ENCODE measurements around the gene PBX2. TPM values are rescaled to one million over a fixed set of nuclear protein-coding genes. Genes with fewer than 3 reads are reported as not detected.

Gene PBX2
- total and polyA plus RNA-seq, 10 of the 15 experiments (the other 5 are each of a cell fraction or from before 2014, with no cell fraction given) = 0.84 to 66.5 (median 20.6) TPM

DNA sequence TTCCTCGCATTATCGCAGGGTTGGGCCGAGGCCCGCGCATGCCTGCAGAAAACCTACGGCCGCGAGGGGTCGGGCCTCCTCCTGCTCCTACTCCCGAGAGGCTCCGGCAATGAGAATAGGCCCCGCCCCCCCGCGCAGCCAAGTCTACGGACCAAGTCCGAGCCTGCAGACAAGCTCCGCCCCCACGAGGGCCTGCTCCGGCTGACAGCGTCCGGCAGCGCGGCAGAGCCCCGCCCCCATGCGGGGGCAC, 5.6 kb upstream of the PBX2 start:
- POLR2A ChIA-PET = interaction anchor here (0.6 to 2.6 kb wide), 23 partner anchors 11 to 1351 kb away, joined by 3 to 51 read pairs (median 3); partner anchors contain the start of genes AGPAT1, ATF6B, EGFL8 and FKBPL
- Histone ChIP-seq H3K79me2 (ENCODE audit: control insufficient read depth, insufficient read depth, low read length) (peaks cover 30% of the 10 kb centered on the region), H3K36me3 (ENCODE audit: control insufficient read depth in 2 of 2, insufficient read depth in 2 of 2, low read length in 1 of 2) (no peaks in the 10 kb centered on the region; a peak in 1 of 4 replicates), H3K9ac (ENCODE audit: control insufficient read depth, insufficient read depth, low read length) (peak overlapping the region; percentile 100), H3K27ac (ENCODE audit: control insufficient read depth, insufficient read depth) (no peak overlapping the region; the same call in 1 of the 2 replicates), H3K27me3 (replicated peaks in 1 of 2; ENCODE audit: control insufficient read depth in 2 of 2, insufficient read depth in 2 of 2, low read length in 1 of 2) (no peaks in the 10 kb centered on the region), H3K4me2 (ENCODE audit: control insufficient read depth, insufficient read depth) (peak overlapping the region; percentile 93; the same call in 1 of the 2 replicates), H3K9me3 (replicated peaks; ENCODE audit: control insufficient read depth, insufficient read depth, low read length) (no peaks in the 10 kb centered on the region), H3K4me1 (ENCODE audit: control insufficient read depth, insufficient read depth, low read length) (peaks cover 26% of the 10 kb centered on the region), H4K20me1 (ENCODE audit: control insufficient read depth, insufficient read depth) (no peaks in the 10 kb centered on the region), H2AFZ (ENCODE audit: control insufficient read depth, low read depth, low read length) (no peak overlapping the region), H3K4me3 (no peak overlapping the region)
- under 1% methylated on average over 19 of the region's 25 CpGs for WGBS (ENCODE audit: insufficient coverage, insufficient replicate concordance, low lambda C conversion rate, missing lambda C conversion rate)
- CTCF ChIA-PET = interaction anchor here (0.6 to 4.2 kb wide), 20 partner anchors 8 to 643 kb away, joined by 3 to 35 read pairs (median 4); partner anchors contain the start of genes AGPAT1, ATF6B, EGFL8 and FKBPL
- no TSS peak for BruUV-seq (replicated peaks)
- in situ Hi-C loops (cut with MboI) = no loop called here
- peak; percentile 94 for FAIRE-seq
- peak; percentile 97 for DNase-seq (ENCODE audit: low read depth, low spot score)
- intact Hi-C loops (cut with micrococcal nuclease; ENCODE audit: unreplicated experiment) = loop anchor here (1.0 to 5.0 kb wide), 2 partner anchors 42 to 76 kb away; no protein-coding TSS in a partner anchor
- SMC1A ChIA-PET (ENCODE audit: uncharacterized antibody, unreplicated experiment) = interaction anchor here (0.6 to 1.9 kb wide), 11 partner anchors 8 to 236 kb away, joined by 3 to 17 read pairs (median 3); partner anchors contain the start of genes AGPAT1, ATF6B, FKBPL and NELFE
- ATAC-seq = peak; percentile 85
- RAD21 ChIA-PET (ENCODE audit: unreplicated experiment) = interaction anchor here (0.6 to 1.8 kb wide), 21 partner anchors 13 to 658 kb away, joined by 3 to 17 read pairs (median 4); partner anchors contain the start of genes AGPAT1, ATF6B, CLIC1 and DXO
- TF ChIP-seq, protein P1, sequence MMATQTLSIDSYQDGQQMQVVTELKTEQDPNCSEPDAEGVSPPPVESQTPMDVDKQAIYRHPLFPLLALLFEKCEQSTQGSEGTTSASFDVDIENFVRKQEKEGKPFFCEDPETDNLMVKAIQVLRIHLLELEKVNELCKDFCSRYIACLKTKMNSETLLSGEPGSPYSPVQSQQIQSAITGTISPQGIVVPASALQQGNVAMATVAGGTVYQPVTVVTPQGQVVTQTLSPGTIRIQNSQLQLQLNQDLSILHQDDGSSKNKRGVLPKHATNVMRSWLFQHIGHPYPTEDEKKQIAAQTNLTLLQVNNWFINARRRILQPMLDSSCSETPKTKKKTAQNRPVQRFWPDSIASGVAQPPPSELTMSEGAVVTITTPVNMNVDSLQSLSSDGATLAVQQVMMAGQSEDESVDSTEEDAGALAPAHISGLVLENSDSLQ (IDR thresholded peaks at IDR 0.05) = no peak
- TF ChIP-seq, protein P2, sequence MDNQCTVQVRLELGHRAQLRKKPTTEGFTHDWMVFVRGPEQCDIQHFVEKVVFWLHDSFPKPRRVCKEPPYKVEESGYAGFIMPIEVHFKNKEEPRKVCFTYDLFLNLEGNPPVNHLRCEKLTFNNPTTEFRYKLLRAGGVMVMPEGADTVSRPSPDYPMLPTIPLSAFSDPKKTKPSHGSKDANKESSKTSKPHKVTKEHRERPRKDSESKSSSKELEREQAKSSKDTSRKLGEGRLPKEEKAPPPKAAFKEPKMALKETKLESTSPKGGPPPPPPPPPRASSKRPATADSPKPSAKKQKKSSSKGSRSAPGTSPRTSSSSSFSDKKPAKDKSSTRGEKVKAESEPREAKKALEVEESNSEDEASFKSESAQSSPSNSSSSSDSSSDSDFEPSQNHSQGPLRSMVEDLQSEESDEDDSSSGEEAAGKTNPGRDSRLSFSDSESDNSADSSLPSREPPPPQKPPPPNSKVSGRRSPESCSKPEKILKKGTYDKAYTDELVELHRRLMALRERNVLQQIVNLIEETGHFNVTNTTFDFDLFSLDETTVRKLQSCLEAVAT (IDR thresholded peaks at IDR 0.05) = no peak
- TF ChIP-seq HDGF (IDR thresholded peaks at IDR 0.05) (peak; percentile 58), EGR1 (IDR thresholded peaks at IDR 0.05; ENCODE audit: borderline replicate concordance in 1 of 2, low read depth in 2 of 2, low read length in 2 of 2) (peak in 1 of 2 experiments; percentile 98; a peak in 2 of 3 replicates), YBX1 (IDR thresholded peaks at IDR 0.05) (no peak), NFYB (IDR thresholded peaks at IDR 0.05; ENCODE audit: insufficient read depth, low read depth, low read length) (peak; percentile 78), MYC (IDR thresholded peaks at IDR 0.05; ENCODE audit: insufficient read depth, insufficient read length, insufficient replicate concordance, low read length, severe bottlenecking) (peak; percentile 56), POU2F2 (IDR thresholded peaks at IDR 0.05; ENCODE audit: borderline replicate concordance, low read depth, low read length) (no peak), POLR2AphosphoS5 (IDR thresholded peaks at IDR 0.05; ENCODE audit: low read length) (no peak), PAX5 (IDR thresholded peaks at IDR 0.05; ENCODE audit: borderline replicate concordance, low read depth, low read length) (peak; percentile 42; the same call in 1 of the 2 replicates), NRF1 (conservative IDR thresholded peaks at IDR 0.05; ENCODE audit: low read depth, low read length) (peak; percentile 90), SP1 (IDR thresholded peaks at IDR 0.05; ENCODE audit: low read depth, low read length) (peak; percentile 79), TCF12 (IDR thresholded peaks at IDR 0.05; ENCODE audit: low read depth, low read length) (0 out of 2 replicates have a peak, but pooled peaks have one; percentile 42)
- TF ChIP-seq, protein P3, sequence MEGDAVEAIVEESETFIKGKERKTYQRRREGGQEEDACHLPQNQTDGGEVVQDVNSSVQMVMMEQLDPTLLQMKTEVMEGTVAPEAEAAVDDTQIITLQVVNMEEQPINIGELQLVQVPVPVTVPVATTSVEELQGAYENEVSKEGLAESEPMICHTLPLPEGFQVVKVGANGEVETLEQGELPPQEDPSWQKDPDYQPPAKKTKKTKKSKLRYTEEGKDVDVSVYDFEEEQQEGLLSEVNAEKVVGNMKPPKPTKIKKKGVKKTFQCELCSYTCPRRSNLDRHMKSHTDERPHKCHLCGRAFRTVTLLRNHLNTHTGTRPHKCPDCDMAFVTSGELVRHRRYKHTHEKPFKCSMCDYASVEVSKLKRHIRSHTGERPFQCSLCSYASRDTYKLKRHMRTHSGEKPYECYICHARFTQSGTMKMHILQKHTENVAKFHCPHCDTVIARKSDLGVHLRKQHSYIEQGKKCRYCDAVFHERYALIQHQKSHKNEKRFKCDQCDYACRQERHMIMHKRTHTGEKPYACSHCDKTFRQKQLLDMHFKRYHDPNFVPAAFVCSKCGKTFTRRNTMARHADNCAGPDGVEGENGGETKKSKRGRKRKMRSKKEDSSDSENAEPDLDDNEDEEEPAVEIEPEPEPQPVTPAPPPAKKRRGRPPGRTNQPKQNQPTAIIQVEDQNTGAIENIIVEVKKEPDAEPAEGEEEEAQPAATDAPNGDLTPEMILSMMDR (IDR thresholded peaks at IDR 0.05 in 2 of 3, conservative IDR thresholded peaks at IDR 0.05 in 1 of 3; ENCODE audit: control insufficient read depth in 2 of 3, extremely low read depth in 1 of 3, insufficient read depth in 1 of 3, low read depth in 3 of 3, low read length in 3 of 3) = peak; percentile 13 to 34 (median 31); a peak in 4 of 6 replicates
- TF ChIP-seq, protein P4, sequence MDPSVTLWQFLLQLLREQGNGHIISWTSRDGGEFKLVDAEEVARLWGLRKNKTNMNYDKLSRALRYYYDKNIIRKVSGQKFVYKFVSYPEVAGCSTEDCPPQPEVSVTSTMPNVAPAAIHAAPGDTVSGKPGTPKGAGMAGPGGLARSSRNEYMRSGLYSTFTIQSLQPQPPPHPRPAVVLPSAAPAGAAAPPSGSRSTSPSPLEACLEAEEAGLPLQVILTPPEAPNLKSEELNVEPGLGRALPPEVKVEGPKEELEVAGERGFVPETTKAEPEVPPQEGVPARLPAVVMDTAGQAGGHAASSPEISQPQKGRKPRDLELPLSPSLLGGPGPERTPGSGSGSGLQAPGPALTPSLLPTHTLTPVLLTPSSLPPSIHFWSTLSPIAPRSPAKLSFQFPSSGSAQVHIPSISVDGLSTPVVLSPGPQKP (IDR thresholded peaks at IDR 0.05; ENCODE audit: low read depth, low read length) = peak; percentile 20; the same call in 1 of the 2 replicates
- TF ChIP-seq, protein P5, sequence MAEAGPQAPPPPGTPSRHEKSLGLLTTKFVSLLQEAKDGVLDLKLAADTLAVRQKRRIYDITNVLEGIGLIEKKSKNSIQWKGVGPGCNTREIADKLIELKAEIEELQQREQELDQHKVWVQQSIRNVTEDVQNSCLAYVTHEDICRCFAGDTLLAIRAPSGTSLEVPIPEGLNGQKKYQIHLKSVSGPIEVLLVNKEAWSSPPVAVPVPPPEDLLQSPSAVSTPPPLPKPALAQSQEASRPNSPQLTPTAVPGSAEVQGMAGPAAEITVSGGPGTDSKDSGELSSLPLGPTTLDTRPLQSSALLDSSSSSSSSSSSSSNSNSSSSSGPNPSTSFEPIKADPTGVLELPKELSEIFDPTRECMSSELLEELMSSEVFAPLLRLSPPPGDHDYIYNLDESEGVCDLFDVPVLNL (IDR thresholded peaks at IDR 0.05; ENCODE audit: low read depth, low read length) = peak; percentile 73; the same call in 1 of the 2 replicates
